GM12891 (cell line): ENCODE results near the gene GMDS.

Source experiments
- POLR2A ChIP-seq: IDR thresholded peaks from 2 replicates; pipeline ENCODE4 v1.6.1; 2011; ENCODE audit warnings: low read depth, low read length, control low read depth
- POLR2AphosphoS5 ChIP-seq: IDR thresholded peaks from 2 replicates; pipeline ENCODE4 v1.6.1; 2011; ENCODE audit warnings: low read depth, low read length, control low read depth
- SPI1 ChIP-seq: IDR thresholded peaks from 2 replicates; pipeline ENCODE4 v1.6.1; 2011; ENCODE audit warnings: low read depth, low read length, control low read depth
- TAF1 ChIP-seq: IDR thresholded peaks from 2 replicates; pipeline ENCODE4 v1.6.1; 2011; ENCODE audit warnings: low read depth, low read length, control low read depth

DNA sequence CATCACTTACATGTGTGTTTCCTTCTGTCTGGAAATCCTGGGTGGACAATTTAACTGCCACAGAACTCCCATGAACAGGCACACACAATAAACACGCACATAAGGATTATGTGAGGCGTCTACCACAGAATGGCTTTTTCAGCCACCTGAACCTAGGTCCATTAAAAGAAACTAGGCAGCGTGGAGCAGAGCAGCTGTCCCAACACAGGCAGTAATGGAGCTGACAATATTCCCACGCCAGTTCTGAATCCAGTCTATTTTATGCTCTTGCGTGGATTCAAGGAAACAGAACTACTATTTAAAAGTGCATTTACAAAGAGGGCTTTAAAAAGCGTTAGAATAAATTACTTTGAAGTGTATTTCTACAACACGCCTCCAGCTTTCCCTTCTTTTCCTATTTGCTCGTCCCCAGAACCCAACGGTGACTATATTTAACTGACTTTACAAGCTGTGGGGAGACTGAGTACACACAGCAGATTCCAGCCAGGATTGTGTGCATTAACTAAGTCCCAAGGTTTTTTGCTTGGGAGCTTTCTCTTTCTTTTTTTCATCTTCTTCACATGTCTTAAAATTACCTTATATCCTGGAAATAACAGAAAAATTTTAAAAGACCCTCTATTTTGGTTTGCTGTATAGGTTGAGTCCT, 95.9 kb downstream of the GMDS start:
- TF ChIP-seq POLR2A (no peak), POLR2AphosphoS5 (no peak), TAF1 (no peak), SPI1 (no peak)
